ENCODE results near the gene FAM13A.
"Not testable (repeated sequence)": the region's sequence is repeated elsewhere in the genome, so short reads cannot be mapped to it uniquely, and the experiment has no call there.

The FAM13A gene

GRCh38 chr4:89042055-89042454 lies 14.9 kb downstream of the FAM13A start:
- no peak for DNase-seq (ENCODE audit: low read depth in 2 of 2)

- no peak for DNase-seq (ENCODE audit: low read depth in 2 of 2)
These were observed 17.2 kb downstream of the FAM13A start for GRCh38 chr4:89039730-89040338.

GRCh38 chr4:89036535-89036934 lies 20.4 kb downstream of the FAM13A start:
- DNase-seq (ENCODE audit: low read depth in 2 of 2) = no peak

- no peak for DNase-seq (ENCODE audit: low read depth in 2 of 2)
These were observed 25.7 kb downstream of the FAM13A start for GRCh38 chr4:89031272-89031671.

DNA sequence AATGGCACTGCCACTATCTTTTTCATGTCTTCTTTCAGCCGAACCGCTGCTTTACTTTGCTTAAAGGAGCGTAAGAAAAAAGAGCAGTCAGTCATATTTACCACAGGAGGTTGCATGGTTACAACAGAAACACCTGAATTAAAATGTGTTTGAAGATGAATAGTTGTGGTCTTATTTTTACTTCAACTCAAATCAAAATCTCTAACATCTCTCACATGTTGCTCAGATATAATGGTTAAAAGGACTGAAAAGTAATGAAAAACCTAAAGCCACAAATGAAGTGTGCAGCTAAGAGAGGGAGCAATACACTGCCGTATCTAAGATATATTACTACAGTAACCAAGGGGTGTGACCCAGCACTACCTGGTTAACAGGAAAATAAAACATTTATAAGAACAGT lies 27.4 kb downstream of the FAM13A start:
- no peak for DNase-seq (ENCODE audit: low read depth in 2 of 2)

DNA sequence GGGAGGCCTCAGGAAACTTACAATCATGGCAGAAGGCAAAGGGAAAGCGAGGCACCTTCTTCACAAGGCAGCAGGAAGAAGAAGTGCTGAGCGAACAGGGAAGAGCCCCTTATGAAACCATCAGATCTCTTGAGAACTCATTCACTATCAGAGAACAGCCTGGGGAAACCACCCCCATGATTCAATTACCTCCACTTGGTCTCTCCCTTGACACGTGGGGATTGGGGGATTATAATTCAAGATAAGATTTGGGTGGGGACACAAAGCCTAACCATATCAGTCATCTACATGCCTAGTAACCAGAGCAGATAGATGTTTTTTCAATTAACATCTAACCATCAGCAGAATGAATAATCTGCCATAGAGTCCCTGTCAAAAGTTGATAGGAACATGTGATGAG lies 30.4 kb downstream of the FAM13A start:
- peak in 1 of 2 donors; percentile 0 for DNase-seq (ENCODE audit: low read depth in 2 of 2)

- DNase-seq (ENCODE audit: low read depth in 2 of 2) = peak; percentile 10 to 37
These were observed 32.8 kb downstream of the FAM13A start for GRCh38 chr4:89024051-89024675.

GRCh38 chr4:89023140-89023539 lies 33.8 kb downstream of the FAM13A start:
- DNase-seq (ENCODE audit: low read depth in 2 of 2) = no peak

DNA sequence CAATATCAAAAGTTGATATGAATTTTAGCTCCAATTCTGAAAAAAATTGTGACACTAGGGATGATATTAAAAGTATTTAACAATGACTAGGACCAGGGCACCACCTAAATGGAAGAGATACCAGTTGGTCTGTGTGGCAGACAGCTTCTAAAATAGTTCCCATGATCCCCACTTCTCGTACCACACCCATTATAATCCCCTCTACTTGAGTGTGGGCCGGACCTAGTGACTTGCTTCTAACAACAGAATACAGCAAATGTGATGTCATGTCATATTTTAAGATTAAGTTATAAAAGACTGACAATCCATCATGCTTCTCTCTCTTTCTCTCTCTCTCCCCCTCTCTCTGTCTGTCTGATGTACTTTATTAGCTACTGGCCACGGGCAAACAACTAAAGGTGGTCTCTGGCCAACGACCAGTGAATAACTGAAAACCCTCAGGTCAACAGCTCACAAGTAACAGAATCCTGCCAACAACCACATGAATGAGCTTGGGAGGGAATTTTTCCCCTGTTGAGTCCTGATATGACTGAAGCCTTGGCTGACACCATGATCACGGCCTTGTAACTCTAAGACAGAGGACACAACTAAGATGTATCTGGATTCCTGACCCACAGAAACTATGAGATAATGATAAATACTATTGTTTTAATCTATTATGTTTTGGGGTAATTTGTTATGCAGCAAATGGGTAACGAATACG lies 34.4 kb downstream of the FAM13A start:
- no peak for DNase-seq (ENCODE audit: low read depth in 2 of 2)

DNA sequence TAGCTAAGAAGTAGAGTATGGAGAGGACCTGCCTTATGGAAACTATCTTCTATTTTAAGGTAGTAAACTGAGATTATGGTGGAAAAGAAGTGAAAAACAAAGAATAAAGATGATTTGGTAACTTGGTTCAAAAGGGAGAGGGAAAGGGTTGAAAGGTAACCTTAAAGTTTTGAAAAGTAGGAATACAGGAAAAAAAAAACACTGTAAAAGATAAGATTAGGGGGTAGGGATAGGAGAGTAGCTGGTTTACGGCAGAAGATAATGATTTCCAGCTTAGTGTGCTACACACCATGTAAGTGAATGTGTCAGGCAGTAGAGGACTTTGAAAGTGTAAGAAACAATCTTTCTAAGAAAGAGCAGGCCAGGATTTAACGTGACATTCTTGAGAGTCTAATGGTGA lies 35.3 kb downstream of the FAM13A start:
- DNase-seq (ENCODE audit: low read depth in 2 of 2) = no peak

DNA sequence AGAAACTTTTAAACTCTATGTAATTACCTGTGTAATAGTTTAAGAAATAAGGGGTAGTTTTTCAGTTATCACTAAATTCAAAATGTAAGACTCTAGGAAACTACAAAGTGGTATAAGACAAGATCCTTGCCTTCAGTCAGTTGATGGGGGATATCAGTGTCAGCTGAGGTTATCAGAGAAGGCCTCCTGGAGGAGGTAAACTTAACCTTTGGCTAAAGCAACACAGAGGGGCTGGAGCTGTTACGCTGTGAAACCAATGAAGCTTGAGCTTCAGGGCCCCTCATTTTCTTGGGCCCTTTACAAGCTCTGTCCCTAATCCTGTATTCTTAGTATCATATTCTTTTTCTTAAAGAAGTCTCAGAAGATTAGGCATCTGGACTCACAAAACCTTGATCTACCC lies 35.9 kb downstream of the FAM13A start:
- DNase-seq (ENCODE audit: low read depth in 2 of 2) = no peak

DNA sequence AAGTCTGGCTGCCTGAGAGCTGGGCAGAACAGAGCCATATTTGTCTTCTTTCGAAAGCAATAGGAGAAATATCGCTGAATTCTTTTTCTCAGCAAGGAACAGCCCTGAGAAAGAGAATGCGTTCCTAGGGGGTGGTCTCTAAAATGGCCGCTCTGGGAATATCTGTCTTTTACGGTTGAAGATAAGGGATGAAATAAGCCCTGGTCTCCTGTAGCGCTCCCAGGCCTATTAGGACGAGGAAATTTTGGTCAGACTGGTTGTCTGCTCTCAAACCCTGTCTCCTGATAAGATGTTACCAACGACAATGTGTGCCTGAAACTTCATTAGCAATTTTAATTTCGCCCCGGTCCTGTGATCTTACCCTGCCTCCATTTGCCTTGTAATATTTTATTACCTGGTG lies 42.1 kb downstream of the FAM13A start:
- DNase-seq (ENCODE audit: low read depth in 2 of 2) = not testable (repeated sequence)

- DNase-seq (ENCODE audit: low read depth in 2 of 2) = no peak
These were observed 47.1 kb downstream of the FAM13A start for GRCh38 chr4:89009761-89010369.

DNA sequence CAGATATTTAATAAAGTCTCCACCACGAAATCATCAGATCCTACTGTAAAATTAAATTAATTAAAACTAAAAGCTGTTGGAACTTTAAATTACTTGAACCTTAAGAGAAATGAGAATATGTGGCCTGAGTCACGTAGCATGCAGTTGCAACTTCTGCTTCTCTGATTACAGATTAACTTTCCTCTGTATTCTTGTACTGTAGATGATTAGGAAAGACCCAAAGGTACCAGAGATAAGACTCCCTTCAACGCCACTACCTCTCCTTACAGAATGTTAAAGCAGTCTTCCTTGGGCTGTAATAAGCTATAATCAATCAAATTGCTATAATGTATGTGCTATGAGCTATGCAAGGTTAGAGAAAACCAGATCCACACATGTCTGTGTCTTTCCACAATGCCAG lies 47.9 kb downstream of the FAM13A start:
- no peak for DNase-seq (ENCODE audit: low read depth in 2 of 2)

DNA sequence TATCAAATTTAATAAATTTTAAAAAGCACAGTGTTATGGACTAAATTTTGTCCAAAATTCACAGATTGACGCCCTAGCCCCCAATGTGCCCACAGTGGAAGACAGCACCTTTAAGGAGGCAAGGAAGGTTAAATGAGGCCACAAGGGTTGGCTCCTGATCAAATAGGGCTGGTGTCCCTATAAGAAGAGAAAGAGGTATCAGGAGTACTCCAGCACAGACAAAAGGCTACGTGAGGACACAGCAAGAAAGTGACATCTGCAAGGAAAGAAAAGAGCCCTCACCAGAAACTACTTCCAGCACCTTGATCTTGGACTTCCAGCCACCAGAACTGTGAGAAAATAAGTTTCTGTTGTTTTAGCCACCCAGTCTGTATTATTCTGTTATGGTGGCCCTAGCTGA lies 48.8 kb downstream of the FAM13A start:
- no peak for DNase-seq (ENCODE audit: low read depth in 2 of 2)

DNA sequence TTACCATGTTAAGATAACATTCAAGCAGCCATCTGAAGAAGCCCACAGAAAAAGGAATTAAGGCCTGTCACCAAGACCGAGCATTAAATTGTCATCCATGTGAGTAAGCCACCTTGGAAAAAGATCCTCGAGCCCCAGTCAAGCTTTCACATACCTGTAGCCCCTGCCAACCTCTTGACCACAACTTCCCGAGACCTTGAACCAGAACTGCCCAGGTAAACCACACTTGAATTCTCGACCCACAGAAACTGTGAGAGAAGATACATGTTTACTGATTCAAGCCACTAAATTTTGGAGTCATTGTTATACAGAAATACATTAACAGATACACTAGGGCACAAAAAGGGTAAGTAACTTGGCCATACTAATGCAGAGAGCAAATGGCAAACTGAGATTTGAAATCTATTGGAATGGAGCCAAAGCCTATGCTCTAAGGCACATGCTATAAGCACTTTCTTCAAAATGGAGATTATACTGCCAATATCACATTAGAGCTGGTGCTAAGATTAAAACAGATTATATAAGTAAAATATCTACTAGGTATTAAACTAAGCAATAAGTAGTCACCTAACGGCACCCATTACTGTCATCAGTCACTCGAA lies 49.5 kb downstream of the FAM13A start:
- no peak for DNase-seq (ENCODE audit: low read depth in 2 of 2)

DNA sequence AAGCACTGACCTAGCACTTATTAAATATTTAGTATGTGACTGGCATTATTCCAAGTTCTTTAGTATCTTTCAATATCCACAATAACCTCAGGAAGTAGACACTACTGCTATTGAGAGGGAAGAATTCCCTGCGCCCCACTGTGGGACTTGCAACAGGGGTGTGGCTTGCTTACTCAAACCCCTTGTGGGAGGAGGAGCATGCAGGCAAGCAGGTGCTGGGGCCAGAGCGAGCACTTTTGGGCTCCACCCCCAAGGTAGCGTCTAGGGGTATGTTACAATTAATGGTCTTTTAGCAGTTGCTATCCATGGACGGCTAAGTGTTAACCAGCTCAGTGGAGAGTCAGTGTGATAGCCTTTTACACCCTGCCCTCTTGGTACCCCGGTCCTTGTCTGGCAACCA lies 50.7 kb downstream of the FAM13A start:
- DNase-seq (ENCODE audit: low read depth in 2 of 2) = no peak

- DNase-seq (ENCODE audit: low read depth in 2 of 2) = not testable (repeated sequence)
These were observed 51.9 kb downstream of the FAM13A start for GRCh38 chr4:89005066-89005465.

DNA sequence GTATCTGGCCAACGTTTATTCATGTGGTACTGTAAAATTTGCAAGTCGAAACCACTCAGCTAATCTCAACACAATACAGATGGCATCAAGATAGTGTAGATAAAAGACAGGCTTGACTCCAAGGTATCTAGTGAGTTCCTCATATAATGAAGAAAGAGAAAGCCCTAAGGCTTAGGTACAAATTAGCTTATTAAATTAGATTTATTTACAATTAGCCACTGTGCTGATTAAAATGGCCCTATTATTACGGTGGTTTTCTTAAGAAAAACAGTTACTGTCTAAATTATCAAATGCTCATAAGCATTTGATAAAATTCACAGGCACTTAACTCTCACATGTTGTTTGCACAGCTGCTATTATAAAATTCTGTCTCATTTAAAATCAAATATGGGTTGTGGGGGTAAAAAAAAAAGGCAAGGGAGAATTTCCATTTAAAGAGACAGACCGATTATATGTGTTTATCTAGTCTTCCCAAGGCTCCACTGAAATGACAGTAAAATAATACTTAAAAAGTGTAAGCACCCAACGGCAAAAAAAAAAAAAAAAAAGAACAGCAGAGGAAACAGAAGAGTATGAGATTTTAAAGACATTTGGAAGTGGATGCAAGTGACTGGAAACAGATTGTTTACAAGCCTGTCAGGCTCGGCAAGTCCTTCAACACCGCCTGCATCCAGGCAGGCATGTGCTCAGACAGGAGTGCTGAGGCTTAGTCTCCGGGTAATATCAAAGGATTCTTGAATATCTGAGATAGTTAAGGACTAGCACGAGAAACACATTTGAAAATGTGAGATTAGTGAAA lies 55.1 kb downstream of the FAM13A start:
- DNase-seq (ENCODE audit: low read depth in 2 of 2) = no peak

- no peak for DNase-seq (ENCODE audit: low read depth in 2 of 2)
These were observed 56.1 kb downstream of the FAM13A start for GRCh38 chr4:89000844-89001360.

DNA sequence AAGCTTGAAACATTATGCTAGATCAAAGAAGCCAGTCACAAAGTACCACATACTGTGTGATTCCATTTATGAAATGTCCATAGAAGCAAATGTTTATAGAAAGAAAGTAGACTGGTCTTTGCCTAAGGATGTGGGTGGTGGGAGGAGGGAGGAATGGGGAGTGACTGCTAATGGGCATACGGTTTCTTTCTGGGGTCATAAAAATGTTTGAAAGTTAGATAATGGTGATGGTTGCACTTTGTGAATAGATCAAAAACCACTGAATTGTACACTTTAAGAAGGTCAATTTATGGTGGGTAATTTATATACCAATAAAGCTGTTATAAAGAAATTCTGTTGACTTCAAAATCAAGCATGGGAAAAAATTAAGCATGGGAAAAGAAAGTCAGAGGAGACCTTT lies 56.6 kb downstream of the FAM13A start:
- DNase-seq (ENCODE audit: low read depth in 2 of 2) = no peak
